Cerebellar cortex (tissue), 1 donor: Measurements from ENCODE around the gene IGFALS.
"Not testable (repeated sequence)": the region's sequence is repeated elsewhere in the genome, so short reads cannot be mapped to it uniquely, and the experiment has no call there.

Experiments
- DNase-seq: peaks from one replicate; pipeline ENCODE4 v3.0.0-alpha.2; 2015; ENCODE audit warnings: low spot score

The IGFALS gene

DNA sequence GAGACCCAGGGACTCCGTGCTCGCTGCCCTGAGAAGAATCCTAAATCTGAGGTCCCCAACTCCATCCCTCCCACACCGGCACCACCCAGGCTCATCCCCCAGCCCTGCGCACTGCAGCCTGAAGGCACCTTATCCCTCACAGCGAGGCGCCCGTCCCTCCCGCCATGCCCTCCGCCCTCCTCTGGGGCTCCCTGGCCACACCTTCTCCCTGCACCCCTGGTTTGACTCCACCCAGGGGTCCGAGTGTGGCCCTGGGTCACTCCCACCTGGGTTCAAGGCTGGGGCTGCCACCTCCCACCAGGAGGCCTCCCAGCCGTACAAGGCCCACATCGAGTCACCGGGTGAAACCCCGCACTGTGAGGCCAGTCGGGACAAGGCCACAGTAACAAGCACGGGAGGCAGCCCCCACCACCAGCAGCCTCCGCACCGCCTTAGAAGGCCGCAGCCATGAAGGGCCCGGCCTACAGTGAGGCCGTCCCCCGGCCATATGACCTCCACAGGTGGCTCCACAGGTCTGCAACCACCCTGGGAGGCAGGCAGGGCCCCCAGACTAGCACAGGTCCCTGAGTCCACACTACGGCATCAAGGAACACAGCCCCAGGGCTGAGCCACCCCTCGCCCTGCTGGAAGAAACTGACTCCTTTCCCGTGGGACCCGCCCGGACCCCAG lies 24.8 kb upstream of the IGFALS start:
- DNase-seq: no peak

DNA sequence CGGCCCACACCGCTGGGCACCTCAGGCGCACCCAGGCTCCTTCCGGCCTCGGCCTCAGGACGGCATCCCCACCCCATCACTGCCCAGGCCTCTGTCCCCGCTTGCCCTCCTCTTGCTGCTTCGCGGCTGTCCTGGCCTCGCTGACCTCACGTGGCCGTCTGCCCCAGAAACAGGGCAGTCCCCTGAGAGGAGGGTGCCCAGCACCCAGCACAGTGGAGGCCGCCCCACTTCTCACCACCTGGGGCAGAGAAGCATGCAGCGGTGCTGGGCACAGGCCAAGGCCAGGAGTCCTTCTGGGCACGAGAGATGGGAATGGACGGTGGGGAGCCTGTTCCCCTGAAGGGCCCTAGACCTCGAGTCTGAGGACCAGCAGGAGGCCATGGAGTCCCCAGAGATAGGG lies 24.2 kb upstream of the IGFALS start:
- DNase-seq: no peak

DNA sequence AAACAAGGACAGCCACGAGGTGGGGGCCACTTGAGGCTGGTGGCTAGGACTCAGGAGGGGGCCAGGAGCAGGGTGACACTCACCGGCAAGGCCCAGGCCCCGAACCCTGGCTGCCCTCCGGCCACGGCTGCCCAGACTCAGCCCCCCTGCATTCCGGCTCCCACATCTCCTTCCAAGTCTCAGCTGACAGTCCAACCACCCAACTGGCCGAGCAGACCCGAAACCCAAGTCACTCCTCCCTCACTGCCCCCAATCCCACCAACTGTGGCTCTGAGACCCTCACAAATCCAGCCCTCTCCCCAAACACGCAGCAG lies 23.7 kb upstream of the IGFALS start:
- no peak for DNase-seq

DNA sequence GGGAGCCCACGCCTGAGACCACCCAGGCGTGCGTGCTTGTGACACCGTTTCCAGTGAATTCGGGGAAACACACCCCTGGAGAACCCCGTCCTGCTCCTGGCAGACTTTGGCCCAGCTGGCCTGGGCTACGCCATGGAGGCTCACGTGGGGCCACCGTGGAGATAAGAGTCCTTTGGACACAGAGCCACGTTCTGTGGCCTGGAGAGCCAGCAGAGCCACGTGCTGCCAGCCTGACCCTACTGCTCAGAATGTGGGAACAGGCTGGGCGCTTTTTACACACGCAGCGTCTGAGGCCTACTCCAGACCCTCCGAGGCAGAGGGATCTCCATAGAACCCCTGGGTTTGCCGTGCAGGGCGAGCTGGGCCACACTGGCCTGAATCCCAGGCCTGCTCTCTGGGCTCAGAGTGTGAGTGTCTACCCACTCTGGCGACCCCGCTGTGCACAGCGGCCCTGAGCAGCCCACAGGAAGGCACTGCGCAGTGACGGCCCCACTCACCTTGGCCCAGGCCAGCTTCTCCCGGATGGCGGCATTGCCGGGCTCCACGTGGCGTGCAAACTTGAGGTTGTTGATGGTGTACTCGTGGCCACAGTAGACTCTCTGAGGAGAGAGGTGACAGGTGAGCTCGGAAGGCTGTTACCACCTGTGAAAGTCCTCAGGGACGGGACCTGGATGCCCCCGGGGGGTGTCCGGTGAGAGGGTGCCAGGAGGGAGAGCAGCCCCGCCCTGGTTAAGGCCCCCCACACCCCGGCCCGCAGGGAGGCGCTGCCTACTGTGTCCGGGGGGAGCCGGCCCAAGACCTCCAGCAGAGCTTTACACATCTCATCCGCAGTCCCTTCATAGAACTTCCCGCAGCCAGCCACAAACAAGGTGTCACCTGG lies 23.1 kb upstream of the IGFALS start:
- no peak for DNase-seq

DNA sequence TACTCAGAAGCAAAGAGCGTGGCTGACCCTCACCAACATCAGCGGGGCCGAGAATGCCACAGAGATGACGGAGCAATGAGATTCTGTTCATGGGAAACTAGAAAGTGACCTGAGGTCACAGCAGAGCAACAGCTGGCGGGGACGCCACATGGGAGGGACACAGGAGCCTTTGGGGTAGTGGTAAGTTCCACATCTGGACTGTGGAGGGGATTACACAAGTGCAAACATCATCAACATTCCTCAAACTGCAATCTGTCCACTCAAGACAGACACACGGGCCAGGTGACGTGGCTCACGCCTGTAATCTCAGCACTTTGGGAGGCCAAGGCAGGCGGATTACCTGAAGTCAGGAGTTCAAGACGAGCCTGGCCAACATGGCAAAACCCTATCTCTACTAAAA lies 22.0 kb upstream of the IGFALS start:
- no peak for DNase-seq

DNA sequence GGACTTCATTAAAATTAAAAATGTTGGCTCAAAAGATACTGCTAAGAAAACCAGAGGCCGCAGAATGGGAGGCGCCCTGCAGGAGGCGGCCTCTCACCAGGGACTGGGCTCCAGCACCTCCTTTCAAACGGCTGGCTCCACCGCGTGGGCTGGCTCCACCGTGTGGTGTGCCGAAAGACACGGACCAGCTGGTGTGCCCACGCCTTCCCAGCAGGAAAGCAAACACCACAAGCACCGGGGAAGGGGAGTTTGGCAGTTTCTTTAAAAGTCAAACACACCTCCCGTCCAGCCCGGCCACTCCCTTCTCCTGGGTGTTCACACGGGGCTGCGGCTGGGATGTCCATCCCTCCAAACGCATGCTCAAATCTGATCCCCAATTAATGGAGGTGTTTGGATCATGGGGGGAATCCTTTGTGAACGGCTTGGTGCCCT lies 19.2 kb upstream of the IGFALS start:
- DNase-seq: peak; percentile 66

DNA sequence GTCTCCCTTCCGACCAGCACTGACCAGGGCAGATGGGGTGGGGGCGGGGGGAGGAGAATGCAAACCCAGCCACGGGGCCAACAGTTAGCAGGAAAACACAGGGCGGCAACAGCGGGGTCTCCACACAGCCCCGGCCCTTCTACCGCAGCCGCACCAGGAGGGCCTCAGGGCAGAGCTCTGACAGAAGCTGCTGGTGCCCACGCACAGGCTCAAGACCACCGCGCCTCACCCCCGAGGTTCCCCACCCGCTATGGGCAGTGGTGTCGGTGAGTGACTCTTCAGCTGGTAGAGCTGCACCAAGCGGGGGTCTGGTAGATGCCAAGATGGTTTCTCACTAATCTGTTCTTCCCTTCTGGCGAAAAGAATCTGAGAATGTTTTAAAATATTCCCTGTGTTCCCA lies 17.0 kb upstream of the IGFALS start:
- DNase-seq: no peak

DNA sequence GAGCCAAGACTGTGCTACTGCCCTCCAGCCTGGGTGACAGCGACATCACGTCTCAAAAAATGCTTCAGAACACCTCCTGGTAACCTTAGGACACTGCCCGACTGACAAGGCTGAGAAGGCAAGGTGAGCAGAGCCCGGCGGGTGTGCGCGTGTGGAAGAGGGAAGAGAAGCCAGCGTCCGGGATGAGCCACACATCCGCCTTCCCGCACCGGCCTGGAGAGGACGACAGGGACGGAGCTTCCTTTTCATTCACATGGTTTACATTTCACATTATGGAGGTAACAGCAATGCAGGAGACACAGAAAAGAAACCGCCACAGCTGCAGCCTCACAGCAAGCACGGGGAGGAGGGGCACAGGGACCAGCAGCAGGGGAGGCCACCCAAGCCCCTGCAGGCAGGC lies 16.6 kb upstream of the IGFALS start:
- no peak for DNase-seq

DNA sequence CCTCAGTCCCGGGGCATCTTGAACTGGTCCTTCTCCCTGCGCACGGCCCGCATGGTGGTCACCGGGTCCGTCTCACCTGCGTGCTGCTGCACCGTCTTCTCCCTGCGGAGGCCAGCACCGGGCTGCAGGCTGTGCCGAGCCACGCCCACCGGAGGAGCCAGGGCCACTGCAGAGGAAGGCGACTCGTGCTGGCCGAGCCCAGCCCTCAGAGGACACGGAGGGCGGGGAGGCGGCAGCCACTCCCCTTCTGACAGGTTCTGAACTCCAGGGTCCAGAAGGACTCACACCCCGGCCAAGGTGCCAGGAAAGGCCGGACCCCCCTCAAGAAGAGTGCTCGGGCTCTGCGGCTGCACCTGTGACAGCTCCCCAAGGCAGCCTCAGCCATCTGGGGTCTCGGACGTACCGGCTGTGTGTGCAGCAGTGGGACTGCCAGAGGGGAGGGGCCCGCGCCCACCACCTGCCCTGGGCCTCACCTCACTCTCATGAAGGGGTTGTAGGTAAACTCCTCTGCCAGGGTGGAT lies 15.8 kb upstream of the IGFALS start:
- DNase-seq: no peak

DNA sequence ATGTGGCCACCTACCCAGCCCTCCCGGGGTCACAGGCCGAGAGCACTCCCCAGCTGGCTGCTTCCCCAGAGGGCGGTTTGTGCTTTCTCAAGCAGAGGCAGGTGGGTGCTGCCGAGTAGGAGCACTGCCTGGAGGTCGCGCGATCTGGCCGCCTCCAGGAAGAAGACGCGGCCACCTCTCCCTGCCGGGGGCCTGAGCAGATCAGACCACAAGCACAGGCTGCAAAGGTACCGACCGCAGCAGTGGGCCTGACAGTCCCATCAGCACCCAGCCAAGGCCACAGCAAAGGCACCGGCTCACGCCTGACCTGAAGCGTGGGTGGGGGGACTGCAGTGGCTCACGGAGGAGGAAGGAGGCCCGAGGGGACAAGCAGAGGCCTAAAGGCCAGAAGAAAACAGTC lies 15.2 kb upstream of the IGFALS start:
- DNase-seq: no peak

DNA sequence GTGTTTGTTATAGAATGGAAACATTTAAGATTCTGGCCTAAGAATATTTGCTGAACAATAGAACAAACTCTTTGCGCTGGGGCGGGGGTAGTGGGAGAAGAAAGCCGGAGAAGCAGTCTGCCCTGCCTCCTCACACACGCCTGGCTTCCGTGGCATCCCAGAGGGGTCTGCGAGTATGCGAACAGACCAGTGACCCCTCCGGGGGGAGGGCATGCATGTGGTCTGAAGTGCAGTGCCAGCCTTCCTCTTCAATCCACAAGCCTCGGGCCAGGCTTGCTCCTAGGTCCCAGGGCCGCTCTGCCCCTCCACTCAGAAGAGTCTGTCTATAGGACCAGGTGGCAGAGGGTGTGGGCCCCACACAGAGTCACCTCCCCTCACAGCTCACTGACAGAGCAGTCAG lies 14.1 kb upstream of the IGFALS start:
- DNase-seq: no peak

DNA sequence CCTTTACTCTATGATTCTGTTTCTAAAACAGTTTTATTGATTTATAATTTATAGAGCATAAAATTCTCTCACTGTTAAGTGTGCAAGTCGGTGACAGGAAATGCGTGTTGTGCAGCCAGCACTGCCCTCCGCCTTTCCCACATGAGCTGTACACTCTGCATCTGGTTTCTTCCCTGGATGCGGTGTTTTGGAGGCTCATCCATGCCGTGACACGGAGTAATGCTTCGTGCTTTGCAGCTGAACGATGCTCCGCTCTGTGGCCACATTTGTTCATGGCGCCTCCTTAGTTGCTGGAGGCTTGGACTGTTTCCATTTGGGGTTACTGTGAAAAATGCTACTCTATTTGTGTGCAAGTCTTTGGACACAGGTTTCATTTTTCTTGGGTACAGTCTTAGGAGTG lies 7.2 kb upstream of the IGFALS start:
- no peak for DNase-seq

DNA sequence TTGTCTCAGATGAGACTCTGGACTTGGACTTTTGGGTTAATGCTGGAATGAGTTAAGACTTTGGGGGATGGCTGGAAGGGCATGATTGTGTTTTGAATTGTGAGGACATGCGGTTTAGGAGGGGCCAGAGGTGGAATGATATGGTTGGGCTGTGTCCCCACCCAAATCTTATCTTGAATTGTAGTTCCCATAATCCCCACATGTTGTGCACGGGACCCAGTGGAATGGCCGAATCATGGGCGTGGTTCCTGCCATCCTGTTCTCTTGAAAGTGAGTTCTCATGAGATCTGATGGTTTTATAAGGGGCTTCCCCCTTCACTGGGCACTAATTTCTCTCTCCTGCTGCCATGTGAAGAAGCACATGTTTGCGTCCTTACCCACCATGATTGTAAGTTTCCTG lies 5.8 kb upstream of the IGFALS start:
- not testable (repeated sequence) for DNase-seq

DNA sequence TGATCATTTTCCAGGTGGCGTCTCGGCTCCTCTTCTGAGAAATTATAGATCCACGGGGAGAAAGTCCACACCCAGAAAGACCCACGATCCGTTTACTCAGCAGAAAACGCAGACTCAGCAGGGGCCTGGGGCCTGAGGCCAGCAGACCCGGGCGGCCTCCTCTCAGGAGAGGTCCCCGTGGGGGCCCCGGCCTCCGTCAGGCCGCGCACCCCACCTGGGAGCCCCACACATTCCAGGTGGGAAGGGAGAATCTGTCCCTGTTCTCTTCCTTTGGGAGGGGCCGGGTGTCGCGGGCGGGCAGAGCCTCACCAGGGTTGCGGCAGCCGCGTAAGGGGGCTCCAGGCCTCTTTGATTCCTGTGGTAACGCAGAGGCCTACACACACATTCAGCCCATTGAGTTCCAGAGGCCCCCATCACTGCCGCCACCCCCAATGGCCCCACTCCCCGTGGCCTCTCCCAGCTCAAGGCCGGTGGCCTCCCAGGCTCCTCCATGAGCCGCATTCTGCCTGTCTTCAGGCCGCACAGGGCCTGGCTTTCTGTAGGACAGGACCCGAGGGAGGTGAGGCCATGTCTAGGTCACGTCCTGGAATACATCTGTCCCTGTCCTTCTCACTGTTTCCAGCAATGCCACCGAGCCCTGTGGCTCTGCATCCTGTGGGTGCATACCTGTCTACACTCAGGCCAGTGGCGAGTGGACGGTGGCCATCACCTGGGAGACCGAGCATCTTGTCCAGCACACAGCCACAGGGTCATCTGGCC lies 1.6 kb upstream of the IGFALS start:
- DNase-seq: no peak

DNA sequence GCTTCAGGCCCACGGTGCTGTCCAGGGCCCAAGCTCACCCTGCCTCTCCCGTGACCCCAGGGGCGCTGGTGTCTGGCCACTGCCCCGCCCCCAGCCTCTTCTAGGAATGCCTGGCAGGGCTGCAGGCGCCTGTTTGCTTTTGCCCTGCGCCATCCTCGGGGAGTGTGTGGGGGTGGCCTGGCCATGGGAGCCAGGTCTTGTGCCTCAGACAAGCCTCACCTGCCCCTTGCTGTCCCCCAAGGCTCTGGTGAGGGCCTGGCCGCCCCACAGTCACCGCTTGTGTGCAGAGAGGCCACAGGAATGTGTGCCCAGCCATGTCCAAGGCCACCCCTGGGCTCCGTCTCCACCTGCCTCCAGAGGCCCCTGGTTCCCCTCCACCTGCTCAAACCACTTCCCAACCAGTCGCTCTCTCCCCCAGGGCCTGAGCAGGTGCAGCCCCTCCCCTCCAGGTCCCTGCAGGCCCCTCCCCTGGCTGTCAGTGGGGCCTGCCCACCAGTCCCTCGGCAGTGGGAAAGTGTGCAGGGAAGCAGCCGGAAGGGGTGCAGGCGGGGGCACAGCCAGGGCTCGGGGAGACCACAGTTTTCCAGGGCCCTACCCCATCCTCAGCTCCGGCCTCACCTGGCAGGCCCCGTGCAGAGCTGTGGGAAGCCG lies 841 bp upstream of the IGFALS start:
- no peak for DNase-seq

DNA sequence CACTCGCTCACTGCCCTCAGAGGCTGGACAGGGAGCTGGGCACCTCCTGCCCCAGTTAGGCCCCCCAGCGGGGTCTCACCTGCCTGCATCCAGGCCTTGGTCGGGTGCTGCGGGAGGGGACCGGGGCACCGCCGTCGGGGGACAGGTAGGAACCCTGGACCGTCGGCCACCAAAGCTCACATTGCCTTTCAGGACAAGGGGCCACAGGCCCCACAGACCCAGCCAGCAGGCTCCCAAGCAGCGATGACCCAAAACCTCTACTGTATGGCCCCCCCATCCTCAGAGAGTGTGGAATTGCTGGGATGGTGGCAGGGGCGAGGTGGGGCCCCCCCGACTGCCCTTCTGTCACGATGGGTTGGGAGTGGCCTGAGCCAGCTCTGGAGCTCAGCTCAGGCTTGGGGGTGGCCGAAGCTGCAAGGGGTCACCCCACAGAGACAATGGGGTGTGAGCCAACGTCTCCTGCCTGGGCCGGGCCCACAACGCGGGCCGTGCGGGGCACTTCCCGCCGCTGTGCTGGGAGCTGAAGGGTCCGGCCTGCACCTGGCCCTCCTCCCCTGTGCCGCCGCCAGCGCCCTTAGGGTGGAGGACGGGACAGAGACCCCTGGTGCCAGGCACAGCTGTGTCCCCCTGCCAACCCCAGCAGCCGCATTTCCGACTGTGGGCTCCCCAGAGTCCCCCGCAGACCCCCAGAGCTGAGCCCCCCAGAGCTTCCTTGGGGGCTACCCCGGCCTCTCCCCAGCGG lies 498 bp downstream of the IGFALS start:
- DNase-seq: no peak

DNA sequence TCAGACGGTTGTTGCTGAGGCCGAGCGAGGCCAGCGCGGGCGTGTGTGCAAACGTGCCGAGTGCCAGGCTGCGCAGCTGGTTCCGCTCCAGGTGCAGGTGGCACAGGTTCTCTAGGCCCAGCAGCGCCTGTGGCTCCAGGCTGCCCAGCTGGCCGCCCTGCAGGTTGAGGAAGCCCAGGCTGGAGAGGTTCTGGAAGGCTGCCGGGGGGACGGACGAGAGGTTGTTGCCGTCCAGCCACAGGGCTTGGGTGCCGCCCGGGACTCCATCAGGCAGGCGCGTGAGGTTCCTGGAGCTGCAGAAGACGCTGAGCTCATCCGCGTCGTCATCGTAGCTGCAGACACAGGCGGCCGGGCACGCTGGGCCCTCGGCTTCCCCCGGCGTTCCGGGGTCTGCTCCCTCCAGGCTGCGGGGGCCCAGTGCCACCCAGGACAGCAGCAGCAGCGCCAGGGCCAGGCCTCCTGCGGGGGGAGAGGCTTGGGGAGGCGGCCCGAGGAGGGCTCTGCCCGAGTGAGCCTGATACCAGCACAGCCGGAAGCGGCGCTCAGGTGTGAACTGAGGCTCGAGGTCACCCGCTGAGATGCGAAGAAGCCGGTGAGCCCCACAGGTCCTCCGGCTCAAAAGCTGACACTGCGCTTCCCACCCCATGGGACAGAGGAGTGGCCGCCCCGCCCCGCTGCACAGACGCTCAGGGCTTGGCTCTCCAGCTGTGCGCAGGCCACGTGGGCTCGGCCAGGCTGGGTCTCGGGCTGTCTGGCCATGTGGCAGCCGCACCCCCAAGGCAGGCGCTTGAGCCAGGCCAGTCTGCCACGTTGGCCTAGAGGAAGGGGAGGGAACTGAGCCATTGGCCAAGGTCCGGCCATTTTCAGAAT lies 1.3 kb downstream of the IGFALS start:
- DNase-seq: no peak

DNA sequence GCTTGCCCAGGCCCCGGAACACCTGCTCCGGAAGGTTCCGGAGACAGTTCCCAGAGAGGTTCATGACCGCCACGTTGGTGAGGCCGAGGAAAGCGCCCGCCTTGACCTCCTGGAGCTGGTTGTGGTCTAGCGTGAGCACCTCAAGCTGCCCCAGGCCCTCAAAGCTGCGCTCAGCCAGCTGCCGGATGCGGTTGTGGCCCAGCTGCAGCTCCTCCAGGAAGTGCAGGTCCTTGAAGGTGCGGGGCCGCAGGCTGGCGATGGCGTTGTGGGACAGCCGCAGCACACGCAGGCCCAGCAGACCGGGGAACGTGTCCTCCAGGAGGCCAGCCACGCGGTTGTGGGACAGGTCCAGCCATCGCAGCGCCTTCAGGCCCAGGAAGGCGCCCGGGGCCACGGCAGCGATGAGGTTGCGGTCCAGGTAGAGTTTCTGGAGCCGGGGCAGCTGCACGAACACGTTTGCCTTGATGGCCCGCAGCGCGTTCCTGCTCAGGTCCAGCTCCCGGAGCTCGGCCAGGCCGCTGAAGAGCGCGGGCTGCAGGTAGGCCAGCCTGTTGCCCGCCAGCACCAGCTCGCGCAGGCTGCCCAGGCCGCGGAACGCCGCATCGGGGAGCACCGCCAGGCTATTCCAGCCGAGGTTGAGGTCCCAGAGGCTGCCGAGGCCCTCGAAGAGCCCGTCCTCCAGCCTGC lies 2.1 kb downstream of the IGFALS start:
- no peak for DNase-seq

DNA sequence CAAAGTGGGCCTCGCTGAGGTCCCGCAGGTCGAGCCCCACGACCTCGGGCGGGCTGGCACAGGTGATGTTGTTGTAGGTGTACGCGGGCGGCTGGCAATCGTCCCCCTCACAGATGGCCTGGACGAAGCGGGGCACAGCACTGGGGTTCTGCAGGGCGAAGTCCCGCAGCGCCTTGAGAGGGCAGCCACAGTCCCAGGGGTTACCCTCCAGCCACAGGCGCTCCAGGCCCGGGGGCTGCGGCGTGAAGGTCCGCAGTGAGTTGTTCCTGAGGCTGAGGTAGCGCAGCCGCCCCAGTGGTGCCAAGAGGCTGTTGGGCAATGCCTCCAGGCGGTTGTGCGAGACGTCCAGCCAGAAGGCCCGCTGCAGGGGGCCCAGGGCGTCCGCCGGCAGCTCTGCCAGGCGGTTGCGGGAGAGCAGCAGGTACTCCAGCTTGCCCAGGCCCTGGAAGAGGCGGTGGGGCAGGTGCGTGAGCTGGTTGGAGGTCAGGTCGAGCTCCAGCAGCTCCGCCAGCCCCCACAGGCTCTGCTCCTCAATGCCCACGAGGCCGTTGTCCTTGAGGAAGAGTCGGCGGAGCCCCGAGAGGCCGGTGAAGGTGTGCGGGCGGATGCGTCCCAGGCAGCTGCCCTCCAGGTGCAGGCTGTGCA lies 2.8 kb downstream of the IGFALS start:
- peak; percentile 58 for DNase-seq

DNA sequence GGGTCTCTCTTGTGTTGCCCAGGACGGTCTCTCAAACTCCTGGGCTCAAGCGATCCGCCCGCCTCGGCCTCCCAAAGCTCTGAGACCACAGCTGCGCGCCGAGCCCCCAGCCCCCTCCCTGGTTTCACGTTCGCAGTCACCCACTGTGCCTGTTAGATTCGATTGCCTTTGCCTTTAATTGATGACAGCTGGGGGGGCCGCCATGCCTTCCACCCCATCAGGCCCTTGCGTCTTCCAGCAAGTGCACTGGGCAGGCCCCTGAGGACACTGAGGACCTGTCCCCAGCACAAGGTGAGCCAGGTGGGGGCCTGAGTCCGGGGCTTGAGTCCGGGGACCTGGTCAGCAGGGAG lies 3.3 kb downstream of the IGFALS start:
- no peak for DNase-seq
